ENCODE data around the gene DGKZ.

DNA sequence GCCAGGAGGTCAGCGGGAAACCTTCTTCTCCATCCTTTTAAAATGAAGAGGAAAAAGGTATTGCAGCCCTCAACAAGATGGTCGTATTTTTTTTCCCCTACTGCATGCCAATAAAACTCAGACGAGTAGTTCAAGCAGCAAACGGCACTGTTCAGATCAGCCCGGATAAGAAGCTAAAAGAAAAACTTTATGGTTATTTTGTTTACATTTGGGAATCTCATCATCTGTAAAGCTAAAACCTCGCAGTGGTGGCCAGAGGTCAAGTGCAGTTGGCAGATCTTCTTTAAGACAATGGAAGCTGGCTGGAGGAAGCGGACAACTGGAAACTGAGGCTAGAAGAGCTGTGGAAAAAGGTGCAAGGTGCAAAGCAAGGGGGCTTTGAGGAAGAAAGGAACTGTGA lies 75.3 kb downstream of the DGKZ start:
- TF ChIP-seq POLR2A (IDR thresholded peaks at IDR 0.05; ENCODE audit: low read depth, low read length) (no peak), POLR2AphosphoS5 (IDR thresholded peaks at IDR 0.05; ENCODE audit: low read depth, low read length) (no peak), TAF1 (IDR thresholded peaks at IDR 0.05; ENCODE audit: borderline replicate concordance, low read depth, low read length) (no peak)

Data from GM12892 (cell line).